HG03108 (cell line): ENCODE data around the gene GFRA1.

Experiments used
- ATAC-seq: cut with Tn5 transposase; IDR thresholded peaks from one replicate; pipeline ENCODE4 v1.9.1; 2021; ENCODE audit warnings: moderate library complexity; ENCODE audit not compliant: unreplicated experiment

The GFRA1 gene

DNA sequence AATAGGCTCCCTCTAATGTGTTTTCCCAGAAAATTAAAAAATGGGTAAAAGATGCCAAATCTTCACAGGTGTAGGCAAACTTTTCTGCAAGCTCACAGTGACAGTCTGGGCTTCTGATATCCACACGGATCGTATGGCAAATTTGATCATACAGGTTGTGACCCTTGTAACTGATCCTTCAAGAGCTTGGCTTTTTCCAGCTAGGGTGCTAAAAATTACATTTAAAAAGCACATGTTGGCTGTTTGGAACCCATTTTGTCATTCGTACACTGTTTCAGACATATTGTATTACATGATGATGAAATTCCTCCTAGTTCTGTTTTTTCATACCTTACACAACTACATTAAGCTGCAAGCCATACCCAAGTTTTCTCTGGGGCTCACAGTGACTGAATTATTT is 138.7 kb downstream of the GFRA1 start:
- ATAC-seq = no peak

DNA sequence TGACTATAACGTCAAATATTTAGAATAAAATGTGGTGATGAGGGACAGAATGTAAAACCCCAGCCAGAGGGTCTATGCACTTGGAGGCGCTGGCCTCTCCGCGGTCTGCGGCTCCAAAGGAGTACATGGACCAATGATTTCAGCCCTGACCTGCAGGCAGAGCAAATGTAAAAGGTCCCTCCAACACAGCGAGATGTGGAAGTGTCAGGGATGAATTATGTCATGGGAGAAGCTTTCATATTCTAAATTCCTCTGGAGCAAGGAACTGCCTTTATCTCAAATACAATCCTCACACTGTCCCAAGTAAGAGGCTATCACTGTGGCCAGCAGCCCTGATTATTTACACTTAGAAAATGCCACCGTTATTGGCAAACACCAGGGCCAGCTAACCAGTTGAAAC is 139.4 kb downstream of the GFRA1 start:
- ATAC-seq = no peak

DNA sequence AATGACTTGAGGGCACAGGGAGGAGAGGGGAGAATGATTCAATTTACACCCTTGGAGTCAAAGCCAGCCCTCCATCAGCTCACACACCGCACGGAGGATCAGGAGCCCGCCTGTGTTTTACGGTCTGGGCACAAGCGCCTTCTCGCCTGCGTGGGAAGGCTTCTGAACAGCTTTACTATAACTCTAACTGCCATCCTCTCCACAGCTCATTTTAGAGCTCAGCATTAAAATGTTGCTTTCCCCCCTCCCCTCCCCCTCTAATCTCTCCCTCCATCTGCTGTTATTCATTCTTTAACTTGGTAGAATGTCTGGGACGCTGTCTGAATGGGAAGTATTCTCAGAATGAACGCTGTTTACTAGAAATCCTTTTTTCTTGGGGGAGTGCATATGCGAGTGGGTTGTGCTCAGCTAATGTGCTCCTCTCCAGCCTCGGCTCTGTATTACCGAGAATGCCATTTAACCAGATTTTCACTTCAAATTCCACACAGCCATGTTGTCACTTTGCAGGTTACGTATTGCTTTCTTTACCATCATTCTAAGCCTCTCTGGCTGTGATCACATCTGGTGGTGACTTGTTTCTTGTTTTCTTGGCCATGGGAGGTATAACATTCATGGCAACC is 140.1 kb downstream of the GFRA1 start:
- no peak for ATAC-seq

DNA sequence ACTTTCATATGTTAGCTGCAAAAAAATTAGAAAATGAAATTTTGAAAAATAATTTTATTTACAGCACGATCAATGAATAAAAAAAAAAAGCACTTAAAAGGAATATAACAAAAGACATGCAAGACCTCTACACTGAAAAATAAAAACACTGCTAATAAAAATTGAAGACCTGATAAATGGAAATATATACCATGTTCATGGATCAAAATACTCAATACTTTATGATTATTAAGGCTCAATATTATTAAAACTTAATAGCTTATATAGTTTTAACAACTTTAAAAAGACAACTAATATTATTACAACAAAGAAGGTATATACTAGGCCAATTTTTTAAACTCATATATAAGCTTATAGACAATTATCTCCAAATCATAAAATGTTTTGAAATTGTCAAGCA is 143.0 kb downstream of the GFRA1 start:
- ATAC-seq = no peak

DNA sequence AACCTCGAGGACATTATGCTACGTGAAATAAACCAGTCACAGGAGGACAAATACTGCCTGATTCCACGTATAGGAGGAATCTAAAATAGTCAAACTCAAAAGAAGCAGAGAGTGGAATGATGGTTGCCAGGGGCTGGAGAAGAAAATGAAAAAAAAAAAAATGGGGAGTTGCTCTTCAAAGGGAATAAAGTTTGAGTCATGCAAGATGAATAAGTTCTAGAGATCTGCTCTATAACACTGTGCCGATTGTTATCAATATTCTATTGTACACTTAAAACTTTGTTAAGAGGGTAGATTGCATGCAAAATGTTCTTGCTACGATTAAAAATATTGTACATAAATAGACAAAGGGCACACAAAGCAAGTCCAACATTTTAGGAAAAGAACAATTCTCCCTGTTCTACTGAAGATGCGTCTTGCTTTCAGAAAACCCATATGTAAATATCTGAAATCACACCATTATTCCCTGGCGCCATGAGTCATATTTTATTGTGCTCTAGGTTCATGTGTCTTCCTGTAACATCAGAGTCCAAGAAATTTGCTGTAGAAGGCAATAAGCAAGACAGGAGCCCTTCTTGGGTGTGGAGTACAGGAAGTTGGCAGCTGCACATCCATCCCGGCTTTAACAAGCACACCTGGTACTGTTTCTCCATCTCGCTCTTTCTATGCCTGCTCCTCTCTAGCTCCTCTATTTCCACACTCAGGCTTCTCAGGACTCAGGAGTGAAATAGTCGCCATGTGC is 145.9 kb downstream of the GFRA1 start:
- no peak for ATAC-seq

DNA sequence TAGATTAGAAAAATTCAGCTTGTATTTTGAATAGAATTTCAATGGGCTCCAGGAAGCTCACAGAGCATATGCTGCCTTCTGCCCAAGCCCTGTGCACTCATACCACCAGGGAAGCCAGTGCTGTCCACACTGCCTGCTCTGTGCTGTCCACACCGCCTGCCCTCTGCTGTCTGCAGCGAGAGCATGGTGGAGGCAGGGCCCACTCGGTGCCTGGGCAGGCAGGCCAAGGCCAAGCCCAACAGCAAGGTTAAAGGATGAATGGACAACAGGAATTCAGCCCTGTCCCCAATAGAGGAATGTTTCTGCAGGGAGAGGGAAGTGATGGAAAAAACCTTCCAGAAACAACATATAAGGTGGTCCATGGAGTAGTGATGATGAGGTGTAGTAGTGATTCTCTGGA is 146.8 kb downstream of the GFRA1 start:
- ATAC-seq = no peak

DNA sequence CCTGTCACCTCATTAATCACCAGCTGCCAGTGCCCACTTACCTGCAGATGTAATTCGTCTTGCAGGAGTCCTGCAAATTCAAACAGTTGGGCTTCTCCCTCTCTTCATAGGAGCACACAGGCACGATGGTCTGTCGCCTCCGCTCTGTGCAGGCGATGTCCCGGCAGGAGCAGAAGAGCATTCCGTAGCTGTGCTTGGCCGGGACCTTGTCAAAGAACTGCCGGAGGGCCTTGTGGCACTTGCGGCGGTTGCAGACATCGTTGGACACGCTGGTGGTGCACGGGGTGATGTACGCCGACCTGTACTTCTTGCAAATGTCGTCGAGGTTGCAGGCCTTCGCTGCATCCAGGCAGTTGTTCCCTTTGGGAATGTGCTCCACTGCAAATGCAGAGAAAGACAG is 147.8 kb downstream of the GFRA1 start:
- no peak for ATAC-seq

DNA sequence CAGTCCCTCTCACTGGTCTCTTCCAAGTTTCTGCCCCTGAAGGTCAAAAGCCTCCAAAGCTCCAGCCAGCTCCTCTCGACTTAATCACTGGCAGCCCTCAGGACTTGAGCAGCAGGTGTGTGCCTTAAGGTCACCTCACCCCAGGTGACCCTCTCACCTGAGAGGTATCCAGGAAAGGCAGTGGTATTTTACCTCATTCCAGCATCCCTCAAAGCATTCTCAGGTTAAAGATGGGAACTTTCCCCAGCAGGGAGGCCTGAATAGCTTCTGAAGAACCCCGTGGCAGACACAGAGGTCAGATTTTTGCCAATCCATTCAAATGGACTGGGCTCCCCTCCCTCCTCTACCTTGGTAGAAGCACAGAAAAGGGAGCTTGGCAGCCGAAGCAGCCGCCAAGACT is 148.2 kb downstream of the GFRA1 start:
- no peak for ATAC-seq

DNA sequence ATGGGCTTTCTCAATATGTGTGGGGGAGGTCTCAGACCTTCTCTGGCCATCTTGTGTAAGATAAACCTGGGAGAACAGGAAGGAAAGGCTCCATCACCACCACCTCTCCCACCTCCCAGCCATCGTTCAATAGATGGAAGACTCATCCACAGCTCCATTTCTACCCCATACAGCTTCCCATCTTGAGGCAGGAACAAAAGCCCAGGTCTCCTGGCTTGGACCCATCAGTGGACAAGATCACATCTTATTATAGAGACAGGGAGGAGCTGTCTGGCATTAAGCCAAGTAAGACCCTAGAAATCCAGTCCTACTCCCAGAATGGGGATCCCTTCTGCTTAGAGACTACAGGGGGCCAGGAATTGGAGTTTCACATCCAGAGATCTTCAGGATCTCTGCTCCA is 150.3 kb downstream of the GFRA1 start:
- no peak for ATAC-seq

DNA sequence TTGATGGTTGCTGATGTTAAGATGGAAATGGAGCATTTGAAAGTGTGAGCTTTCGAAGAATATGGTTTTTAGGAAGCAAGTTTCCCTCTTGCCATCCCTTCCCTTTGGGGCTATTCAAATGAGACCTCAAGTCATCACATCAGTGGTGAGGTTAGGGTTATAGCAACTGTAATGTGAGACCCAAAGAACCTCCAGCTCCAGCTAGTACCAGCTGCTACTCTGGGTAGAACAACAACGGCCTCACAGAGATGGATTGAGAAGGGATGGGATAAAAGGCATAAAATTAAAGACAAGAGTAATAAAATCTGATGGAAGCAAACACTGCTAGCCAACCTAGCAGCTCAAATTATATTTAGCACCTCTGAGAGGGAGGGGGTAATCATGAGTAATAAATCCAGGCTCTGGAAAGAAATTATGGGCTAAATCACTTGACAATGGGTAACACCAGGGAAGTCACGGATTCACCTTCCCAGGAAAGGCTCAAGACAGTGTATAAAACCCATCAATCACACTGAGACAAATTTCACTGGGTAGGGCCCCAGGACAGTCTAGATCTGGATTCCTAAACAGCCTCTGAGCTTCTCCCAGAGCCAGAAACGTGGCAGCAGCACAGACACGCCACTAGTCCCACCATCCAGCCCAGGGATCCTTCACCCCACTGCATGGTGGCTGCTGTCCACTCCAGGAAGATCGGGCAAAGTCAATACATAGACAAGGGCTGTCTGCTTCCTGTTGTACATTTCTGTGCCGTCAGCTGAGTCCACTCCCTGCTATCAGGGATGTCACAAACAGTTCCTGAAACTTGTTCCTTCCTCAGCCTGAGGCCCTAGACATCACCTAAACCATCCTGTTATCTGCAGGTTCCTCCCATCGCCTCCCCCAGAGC is 151.1 kb downstream of the GFRA1 start:
- ATAC-seq = no peak

DNA sequence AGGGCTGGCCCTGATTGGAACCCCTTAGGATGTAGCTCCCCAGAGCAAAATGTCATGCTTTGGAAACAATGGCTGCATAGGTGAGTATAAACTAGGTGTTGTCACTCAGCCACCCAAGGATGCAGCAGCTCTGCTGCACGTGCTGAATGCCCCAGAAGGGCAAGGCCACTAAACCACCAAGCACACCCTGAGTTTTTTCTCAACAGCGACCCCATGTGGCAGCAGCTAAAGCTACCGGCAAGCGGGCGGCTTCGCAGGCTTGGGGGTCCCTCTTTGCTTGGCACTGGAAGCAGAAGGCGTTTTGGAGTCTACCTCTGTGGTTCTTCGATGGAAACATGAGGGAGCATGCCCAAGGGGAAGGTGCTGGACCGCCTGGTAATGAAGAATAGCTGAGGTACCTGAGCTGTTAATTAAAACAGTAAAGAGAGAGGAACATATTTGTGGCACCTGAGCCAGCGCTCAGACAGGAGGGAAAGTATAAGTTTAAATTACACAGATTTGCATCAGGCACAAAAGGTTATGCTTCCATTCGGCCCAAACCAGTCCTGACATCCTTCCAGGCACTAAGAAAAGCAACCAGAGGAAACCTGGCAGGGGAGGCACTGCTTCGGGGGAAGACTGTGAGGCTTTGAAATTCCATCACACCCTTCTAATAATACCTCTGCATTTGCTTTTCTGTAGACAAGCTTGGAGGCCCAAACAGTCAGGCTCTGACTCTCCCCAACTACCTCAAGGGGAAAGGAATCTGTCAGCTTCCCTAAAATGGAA is 152.1 kb downstream of the GFRA1 start:
- ATAC-seq = no peak

DNA sequence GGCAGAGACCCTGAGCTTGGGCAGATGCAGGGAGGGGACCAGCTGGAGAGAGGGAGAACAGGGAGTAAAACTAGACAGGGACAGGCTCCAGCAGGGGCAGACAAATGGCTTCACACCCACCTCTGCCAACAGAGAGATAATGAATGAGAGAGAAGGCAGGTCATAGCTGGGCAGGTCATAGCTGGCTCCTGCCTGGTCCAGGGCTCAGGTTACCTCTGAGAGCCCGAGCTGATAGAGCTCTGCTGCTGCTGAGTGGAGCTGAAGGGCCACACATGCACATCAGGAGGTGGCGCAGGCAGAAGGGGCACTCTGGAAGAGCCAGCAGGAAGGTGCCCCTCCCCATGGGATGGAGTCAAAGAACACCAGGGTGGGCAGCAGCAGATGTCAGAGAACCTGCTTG is 154.2 kb downstream of the GFRA1 start:
- ATAC-seq = no peak

DNA sequence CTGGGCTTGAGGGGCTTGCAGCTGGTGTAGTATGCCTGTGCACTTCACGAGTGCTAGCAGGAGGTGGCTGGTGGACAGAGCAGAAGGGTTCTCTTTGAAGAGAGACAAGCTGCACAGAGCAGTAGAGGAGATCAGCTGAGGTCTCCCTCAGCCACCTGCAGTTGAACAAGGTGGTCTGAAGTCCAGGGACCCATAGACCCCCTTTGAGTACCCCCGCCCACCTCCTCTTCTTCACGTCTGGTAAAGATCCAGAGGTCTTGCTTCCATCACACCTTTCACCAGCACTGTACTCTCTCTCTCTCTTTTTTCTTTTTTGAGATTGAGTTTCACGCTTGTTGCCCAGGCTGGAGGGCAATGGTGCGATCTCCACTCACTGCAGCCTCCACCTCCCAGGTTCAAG is 157.2 kb downstream of the GFRA1 start:
- ATAC-seq = no peak

DNA sequence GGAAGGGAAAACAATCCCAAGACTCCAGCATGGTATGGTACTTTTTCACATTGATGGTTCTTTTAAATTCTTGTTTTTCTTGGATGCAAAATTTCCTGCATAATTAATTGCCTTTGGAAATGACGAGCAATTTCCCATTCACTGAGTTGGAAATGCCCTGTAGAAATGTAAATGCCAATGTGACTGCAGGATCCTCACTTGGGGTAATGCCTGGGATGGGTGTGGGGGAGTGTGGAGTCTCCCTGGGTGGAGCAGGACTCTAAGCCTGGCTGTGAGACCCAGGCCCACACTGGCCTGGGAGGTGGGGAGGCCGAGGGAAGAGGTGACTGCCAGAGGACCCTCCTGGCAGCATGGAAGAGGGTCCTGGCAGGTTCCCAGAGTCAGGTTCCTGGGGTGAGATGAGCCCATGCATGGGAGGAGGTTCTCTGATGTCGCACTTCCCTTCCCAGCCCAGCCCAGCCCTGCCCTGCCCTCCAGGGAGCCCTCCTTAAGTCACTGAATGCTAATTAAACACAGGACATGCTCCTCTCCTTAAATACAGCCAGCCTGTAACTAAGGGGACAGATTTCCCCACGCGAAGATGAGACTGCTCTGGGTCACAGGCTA is 157.9 kb downstream of the GFRA1 start:
- no peak for ATAC-seq

DNA sequence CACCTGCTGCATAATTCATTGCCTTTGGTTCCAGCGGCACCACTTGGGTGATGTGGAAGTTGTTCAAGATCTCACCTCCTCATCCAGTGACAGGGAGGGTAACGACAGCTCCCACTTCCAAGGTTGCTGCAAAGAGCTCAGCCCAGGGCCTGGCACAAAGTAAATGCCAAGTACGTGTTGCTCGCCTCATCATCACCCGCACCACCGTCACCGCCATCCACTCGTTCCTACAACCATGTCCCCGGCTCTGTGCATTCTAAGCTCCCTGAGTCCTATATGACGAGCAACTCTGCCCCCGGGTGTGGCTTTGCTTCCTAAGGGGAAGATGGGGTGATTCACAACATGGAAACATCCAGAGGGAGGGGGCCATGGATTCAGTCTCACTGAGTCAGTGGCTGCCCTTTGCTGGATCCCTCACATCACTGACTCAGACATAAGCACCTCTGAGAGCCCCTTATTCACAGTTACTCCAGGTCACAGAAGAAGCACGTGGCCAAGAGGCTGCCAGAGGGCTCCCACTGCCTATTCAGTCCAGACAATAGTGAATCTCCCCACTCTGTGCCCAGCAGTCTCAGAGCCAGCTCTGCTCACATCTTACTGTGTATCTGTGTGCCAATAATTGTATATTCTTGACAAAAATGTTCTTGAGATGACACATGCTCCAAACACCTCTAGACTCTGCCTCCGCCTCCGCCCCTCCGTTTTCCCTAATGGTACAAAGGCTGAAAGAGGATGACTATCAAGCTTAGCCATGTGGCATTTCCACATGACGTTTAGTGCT is 159.1 kb downstream of the GFRA1 start:
- no peak for ATAC-seq

DNA sequence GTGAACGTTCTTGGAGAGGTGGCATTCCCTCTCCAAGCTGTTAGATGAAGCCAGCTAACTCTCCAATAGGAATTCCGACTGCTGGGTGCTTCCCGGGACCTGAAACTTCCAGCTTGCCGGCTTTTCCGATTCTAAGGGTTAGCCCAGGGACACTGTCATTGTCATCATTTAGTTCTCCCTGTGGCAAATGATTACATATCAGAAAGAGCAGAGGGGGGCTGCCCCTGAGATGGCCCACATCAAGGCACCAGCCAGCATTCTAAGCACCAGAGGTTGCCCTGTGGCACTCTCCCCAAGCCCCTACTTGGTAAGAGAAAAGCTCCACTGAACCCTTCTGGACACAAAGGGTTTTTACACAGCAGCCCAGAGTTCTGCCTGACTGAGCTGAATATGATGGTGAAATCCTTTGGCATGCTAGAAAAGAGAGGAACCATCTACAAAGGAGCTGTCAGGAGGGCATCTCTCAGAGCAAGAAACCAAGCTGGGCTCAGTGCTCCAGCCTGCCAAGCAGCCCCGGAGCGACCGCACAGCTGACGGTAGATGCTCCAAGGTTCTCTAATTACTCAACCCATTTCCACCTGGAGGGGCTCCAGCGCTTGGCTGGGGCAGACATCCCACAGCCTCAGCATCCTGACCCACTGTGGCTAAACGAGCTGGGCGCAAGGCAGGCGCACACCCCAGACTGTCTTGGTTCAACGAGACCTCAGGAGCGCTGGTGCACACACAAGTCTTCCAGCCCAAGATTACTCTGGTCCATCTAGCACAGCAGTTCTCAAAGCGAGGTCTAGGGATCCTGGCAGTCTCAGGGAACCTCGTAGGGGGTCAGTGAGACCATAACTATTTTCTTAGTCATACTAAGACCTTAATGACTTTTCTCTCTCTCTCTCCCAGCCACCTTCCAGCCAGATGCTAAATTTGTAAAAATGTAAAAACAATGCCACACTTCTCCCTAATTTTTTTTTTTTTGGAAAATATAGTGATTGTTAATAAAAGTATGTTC is 160.5 kb downstream of the GFRA1 start:
- no peak for ATAC-seq

DNA sequence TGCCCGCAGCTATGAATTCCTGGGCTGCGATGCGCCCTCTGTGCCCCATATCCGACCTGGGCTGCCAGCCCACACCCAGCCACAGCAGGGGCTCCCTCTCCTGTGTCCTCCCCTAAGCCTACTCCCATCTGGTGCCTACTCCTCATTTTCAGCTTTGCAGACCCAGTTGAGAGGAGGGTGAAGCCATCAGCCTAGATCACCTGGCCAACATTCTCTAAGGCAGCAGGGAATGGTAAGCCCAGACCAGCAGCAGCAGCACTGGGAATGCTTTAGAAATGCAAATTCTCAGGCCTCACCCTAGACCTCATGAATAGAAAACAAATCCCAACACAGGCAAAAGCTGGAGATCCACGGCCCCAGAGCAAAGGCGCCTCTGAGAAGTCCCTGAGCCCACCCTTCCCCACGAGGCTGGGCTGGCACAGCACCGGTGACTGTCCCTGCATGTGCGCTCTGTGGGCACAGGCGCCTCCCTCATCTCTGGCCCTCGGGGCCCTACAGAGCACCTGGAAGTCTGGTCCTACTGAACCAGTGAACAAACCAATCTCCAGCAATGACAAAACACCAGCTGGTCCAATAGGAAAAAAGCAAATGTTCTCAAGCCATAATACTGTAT is 161.4 kb downstream of the GFRA1 start:
- no peak for ATAC-seq

DNA sequence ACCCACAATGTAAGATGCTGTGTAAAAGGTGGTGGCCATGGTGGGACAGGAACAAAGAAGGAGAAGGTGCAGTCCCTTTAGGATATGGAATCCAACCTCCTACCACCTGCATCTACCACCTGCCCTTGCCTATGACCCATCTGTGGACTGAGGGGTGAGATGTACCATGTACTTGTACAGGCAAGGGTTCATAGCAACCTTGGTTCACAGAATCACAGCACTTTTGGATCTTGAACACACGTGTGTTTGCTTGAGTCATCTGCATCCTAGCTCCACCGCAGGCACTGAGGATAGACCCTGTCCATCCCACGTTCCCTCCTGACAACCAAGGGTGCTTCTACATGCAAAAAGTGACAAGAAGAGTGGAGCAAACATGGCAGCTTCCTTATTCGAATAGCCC is 162.3 kb downstream of the GFRA1 start:
- ATAC-seq = no peak
